NCI-H510A treated with DMSO at 0.1 percent for 48 hours (cell line): ENCODE data around the gene TMEM200B.
"Not testable (repeated sequence)": the region's sequence is repeated elsewhere in the genome, so short reads cannot be mapped to it uniquely, and the experiment has no call there.

ENCODE experiments used
- DNase-seq: peaks from one replicate; lab custom pipeline; 2025; lab: John Stamatoyannopoulos, UW

TMEM200B gene

GRCh38 chr1:29123887-29124365 lies at the start of gene TMEM200B:
Gene TMEM200B (minus strand): TSS chr1:29123903. CDS start chr1:29121828, 2,075 bp downstream.
- no peak for DNase-seq

GRCh38 chr1:29172415-29172939 lies 48.8 kb upstream of the TMEM200B start:
- no peak for DNase-seq

GRCh38 chr1:29171521-29171920 lies 47.8 kb upstream of the TMEM200B start:
- DNase-seq = no peak

GRCh38 chr1:29171089-29171488 lies 47.4 kb upstream of the TMEM200B start:
- DNase-seq = no peak

GRCh38 chr1:29169976-29170375 lies 46.3 kb upstream of the TMEM200B start:
- no peak for DNase-seq

- no peak for DNase-seq
Measured at GRCh38 chr1:29167904-29168303, 44.2 kb upstream of the TMEM200B start.

GRCh38 chr1:29166291-29166878 lies 42.7 kb upstream of the TMEM200B start:
- no peak for DNase-seq

- DNase-seq = no peak
Measured at GRCh38 chr1:29164588-29164987, 40.9 kb upstream of the TMEM200B start.

GRCh38 chr1:29162476-29163138 lies 38.9 kb upstream of the TMEM200B start:
- DNase-seq = no peak

- no peak for DNase-seq
Measured at GRCh38 chr1:29162025-29162424, 38.3 kb upstream of the TMEM200B start.

- DNase-seq = no peak
Measured at GRCh38 chr1:29159773-29160172, 36.1 kb upstream of the TMEM200B start.

GRCh38 chr1:29157269-29157601 lies 33.5 kb upstream of the TMEM200B start:
- no peak for DNase-seq

- DNase-seq = no peak
Measured at GRCh38 chr1:29156543-29157268, 33.0 kb upstream of the TMEM200B start.

- DNase-seq = no peak
Measured at GRCh38 chr1:29152046-29152805, 28.5 kb upstream of the TMEM200B start.

- not testable (repeated sequence) for DNase-seq
Measured at GRCh38 chr1:29150346-29150745, 26.6 kb upstream of the TMEM200B start.

- DNase-seq = no peak
Measured at GRCh38 chr1:29148656-29149491, 25.2 kb upstream of the TMEM200B start.

- no peak for DNase-seq
Measured at GRCh38 chr1:29145739-29146437, 22.2 kb upstream of the TMEM200B start.

GRCh38 chr1:29144178-29144577 lies 20.5 kb upstream of the TMEM200B start:
- no peak for DNase-seq

- no peak for DNase-seq
Measured at GRCh38 chr1:29142714-29143113, 19.0 kb upstream of the TMEM200B start.

- no peak for DNase-seq
Measured at GRCh38 chr1:29136391-29136915, 12.8 kb upstream of the TMEM200B start.

- DNase-seq = no peak
Measured at GRCh38 chr1:29134695-29135028, 11.0 kb upstream of the TMEM200B start.
